Thoracic aorta endothelial cell (primary cell): Measurements from ENCODE around the gene PRPSAP2. TPM values are rescaled to one million over a fixed set of nuclear protein-coding genes. Genes with fewer than 3 reads are reported as not detected.

Experiments used
- small RNA-seq: library from RNA; depleted of rRNA; stranded (forward); fragments of <200 nt; gene quantifications from one replicate; pipeline ENCODE3, GENCODE V24; 2012
- total RNA-seq: library from RNA; depleted of rRNA; stranded (reverse); fragments of >200 nt; gene quantifications from 2 replicates; pipeline ENCODE4 v1.2.3, GENCODE V29; 2012

The PRPSAP2 gene, protein sequence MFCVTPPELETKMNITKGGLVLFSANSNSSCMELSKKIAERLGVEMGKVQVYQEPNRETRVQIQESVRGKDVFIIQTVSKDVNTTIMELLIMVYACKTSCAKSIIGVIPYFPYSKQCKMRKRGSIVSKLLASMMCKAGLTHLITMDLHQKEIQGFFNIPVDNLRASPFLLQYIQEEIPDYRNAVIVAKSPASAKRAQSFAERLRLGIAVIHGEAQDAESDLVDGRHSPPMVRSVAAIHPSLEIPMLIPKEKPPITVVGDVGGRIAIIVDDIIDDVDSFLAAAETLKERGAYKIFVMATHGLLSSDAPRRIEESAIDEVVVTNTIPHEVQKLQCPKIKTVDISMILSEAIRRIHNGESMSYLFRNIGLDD
- 35.6 and 41.2 TPM in 2 replicates for total RNA-seq

DNA sequence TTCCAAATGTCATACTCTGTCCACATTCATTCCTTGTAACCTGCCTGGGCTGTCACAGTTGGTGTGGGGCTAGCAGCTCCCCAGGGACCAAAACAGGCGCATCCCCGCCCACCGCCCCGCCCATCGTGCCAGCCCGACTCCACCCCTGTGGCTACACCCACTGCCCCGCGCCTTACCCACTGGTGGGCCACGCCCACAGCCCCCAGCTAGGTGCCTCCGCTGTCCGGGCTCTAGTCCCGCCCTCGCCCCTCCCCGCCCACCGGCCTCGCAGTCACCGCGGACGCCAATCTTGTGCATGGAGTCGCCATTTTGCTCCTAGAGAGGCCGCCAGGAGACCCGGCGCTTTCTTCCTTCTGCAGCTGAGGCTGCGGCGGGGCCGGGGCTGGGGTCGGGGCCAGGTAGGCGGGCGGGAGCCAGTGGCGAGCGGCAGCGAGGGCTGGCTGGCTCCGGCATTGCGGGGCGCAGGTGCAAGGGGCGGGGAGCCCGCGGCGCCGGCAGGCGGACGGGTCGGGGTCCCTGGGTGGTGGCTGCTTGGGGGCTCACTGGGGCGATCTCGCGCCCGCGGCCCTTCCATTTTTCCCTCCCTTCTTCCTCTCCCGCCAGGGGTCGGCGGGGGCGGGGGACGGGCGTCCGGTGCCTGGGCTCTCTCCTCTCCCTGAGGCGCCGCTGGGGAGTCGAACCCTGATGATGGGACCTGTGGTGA lies at the start of gene PRPSAP2:
TSS of gene PRPSAP2 (plus strand) at position 268 of the 703 bp plus-strand sequence. CDS start 7,703 bp downstream, outside the sequence.

DNA sequence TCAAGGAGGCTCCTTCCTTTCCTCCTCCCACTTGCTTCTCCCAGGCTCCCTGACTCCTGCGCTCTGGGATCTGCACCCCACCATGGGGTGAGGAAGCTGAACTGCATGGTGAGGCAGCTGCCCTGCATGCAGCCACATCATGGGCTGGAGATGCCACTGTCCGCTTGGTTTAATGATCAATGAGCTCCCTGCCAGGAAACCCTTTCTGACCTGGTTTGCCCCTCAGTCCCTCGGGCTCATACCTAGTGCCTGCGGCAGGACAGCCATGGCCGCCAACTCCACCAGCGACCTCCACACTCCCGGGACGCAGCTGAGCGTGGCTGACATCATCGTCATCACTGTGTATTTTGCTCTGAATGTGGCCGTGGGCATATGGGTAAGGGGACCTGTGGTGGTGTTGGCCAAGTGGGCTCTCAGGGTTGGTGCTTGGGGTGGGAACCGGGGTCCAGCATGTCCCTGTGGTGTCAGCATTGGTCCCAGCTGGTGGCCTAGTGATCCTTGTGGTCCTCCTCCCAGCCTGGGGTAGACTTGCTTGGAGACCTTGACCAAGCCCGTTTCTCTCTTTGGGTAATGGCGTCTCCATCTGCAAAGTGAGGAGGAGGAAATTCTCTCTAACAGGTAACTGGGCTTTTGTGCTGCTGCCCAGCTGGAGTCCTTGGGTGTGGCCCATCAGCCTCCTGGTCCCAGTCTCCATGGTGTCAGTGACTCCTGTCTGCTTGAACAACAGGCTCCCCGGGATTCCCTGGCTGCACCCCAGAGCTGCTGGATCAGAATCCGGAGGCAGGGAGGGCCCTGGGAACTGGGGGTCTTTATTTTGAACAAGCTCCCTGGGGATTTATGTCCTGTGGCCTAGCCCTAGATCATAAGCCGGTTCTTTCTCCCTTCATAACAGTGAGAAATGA lies 94.3 kb downstream of the PRPSAP2 start, which contains the start of gene SLC5A10:
TSS of gene SLC5A10 (plus strand) at position 225 of the 902 bp plus-strand sequence. CDS start at position 266, 41 bp downstream.

Small RNA genes within 50 kb of the gene (small RNA-seq; reads per million reads assigned to genes)
- not detected for gene RF00324

Other genes with a start within 250 kb of the PRPSAP2 start
- gene TBC1D28, start 213.7 kb upstream of the PRPSAP2 start, total RNA-seq, result not detected in 2 replicates
- 3.9 and 6.2 TPM in 2 replicates for gene FOXO3B, start 175.8 kb upstream of the PRPSAP2 start, total RNA-seq
- gene FBXW10, start 114.1 kb upstream of the PRPSAP2 start, total RNA-seq, result not detected in 2 replicates
- 67.7 and 81.7 TPM in 2 replicates for gene TVP23B, start 76.9 kb upstream of the PRPSAP2 start, total RNA-seq
- gene SLC5A10, start 94.0 kb downstream of the PRPSAP2 start, total RNA-seq, result not detected in 2 replicates
- gene FAM83G, start 146.6 kb downstream of the PRPSAP2 start, total RNA-seq, result 12.6 and 16.9 TPM in 2 replicates
- 15.5 and 20.1 TPM in 2 replicates for gene GRAP, start 188.8 kb downstream of the PRPSAP2 start, total RNA-seq